ENCODE measurements around the gene TRIP13.
"Not testable (repeated sequence)": the region's sequence is repeated elsewhere in the genome, so short reads cannot be mapped to it uniquely, and the experiment has no call there.

Gene TRIP13

GRCh38 chr5:939368-939767 is 46.7 kb downstream of the TRIP13 start:
- no peak for DNase-seq

GRCh38 chr5:940741-941140 is 48.1 kb downstream of the TRIP13 start:
- not testable (repeated sequence) for DNase-seq

- no peak for DNase-seq
These were observed 50.7 kb downstream of the TRIP13 start for GRCh38 chr5:943201-943917.

- no peak for DNase-seq
These were observed 51.4 kb downstream of the TRIP13 start for GRCh38 chr5:943918-944620.

- no peak for DNase-seq
These were observed 51.9 kb downstream of the TRIP13 start for GRCh38 chr5:944621-944927.

GRCh38 chr5:944992-945685 is 52.5 kb downstream of the TRIP13 start:
- DNase-seq = no peak

- DNase-seq = no peak
These were observed 53.2 kb downstream of the TRIP13 start for GRCh38 chr5:945691-946551.

- no peak for DNase-seq
These were observed 54.3 kb downstream of the TRIP13 start for GRCh38 chr5:946720-947625.

GRCh38 chr5:947626-948471 is 55.2 kb downstream of the TRIP13 start:
- DNase-seq = no peak

- no peak for DNase-seq
These were observed 56.0 kb downstream of the TRIP13 start for GRCh38 chr5:948472-949274.

GRCh38 chr5:949275-949543 is 56.5 kb downstream of the TRIP13 start:
- DNase-seq = no peak

- no peak for DNase-seq
These were observed 57.3 kb downstream of the TRIP13 start for GRCh38 chr5:949815-950560.

- no peak for DNase-seq
These were observed 59.4 kb downstream of the TRIP13 start for GRCh38 chr5:951940-952596.

- DNase-seq = no peak
These were observed 60.0 kb downstream of the TRIP13 start for GRCh38 chr5:952597-953271.

GRCh38 chr5:953535-954449 is 61.1 kb downstream of the TRIP13 start:
- DNase-seq = no peak

GRCh38 chr5:955886-956761 is 63.4 kb downstream of the TRIP13 start:
- no peak for DNase-seq

Data from fibroblast of skin of right quadriceps (primary cell).